ENCODE data around the gene DCN. TPM values are rescaled to one million over a fixed set of nuclear protein-coding genes. Genes with fewer than 3 reads are reported as not detected.

Gene DCN
- total RNA-seq, 1 experiment from 2014 or later, result 2.0 TPM

GRCh38 chr12:91123236-91123916 lies 59.2 kb downstream of the DCN start (continued):
- TF ChIP-seq, protein P1, sequence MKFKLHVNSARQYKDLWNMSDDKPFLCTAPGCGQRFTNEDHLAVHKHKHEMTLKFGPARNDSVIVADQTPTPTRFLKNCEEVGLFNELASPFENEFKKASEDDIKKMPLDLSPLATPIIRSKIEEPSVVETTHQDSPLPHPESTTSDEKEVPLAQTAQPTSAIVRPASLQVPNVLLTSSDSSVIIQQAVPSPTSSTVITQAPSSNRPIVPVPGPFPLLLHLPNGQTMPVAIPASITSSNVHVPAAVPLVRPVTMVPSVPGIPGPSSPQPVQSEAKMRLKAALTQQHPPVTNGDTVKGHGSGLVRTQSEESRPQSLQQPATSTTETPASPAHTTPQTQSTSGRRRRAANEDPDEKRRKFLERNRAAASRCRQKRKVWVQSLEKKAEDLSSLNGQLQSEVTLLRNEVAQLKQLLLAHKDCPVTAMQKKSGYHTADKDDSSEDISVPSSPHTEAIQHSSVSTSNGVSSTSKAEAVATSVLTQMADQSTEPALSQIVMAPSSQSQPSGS (CRISPR knock-in tag; IDR thresholded peaks at IDR 0.05; ENCODE audit: borderline replicate concordance, low read depth), result no peak
- TF ChIP-seq ZNF281 (CRISPR knock-in tag; IDR thresholded peaks at IDR 0.05) (no peak), E2F5 (CRISPR knock-in tag; IDR thresholded peaks at IDR 0.05) (no peak)

GRCh38 chr12:91120781-91121180 lies 61.8 kb downstream of the DCN start:
- H3K36me3 Mint-ChIP-seq, result no peaks in the 10 kb centered on the region
- H3K27me3 Mint-ChIP-seq (ENCODE audit: low read depth), result no peaks in the 10 kb centered on the region
- H3K27ac Mint-ChIP-seq, result no peak overlapping the region
- H3K9me3 Mint-ChIP-seq, result no peaks in the 10 kb centered on the region
- H3K4me3 Mint-ChIP-seq, result no peak overlapping the region
- DNase-seq (ENCODE audit: low spot score) (no peak), ATAC-seq (no peak)
- ChIA-PET POLR2A (no interaction called here), CTCF (no interaction called here)
- H3K4me1 Mint-ChIP-seq, result no peaks in the 10 kb centered on the region
- TF ChIP-seq CBFB (CRISPR knock-in tag; IDR thresholded peaks at IDR 0.05; ENCODE audit: low read depth), result no peak
- no peak for TF ChIP-seq IRF1 (CRISPR knock-in tag; IDR thresholded peaks at IDR 0.05)
- TF ChIP-seq CREB1 (CRISPR knock-in tag; IDR thresholded peaks at IDR 0.05), result no peak
- TF ChIP-seq NFATC4 (CRISPR knock-in tag; IDR thresholded peaks at IDR 0.05), result no peak
- no peak for TF ChIP-seq FOXK1 (CRISPR knock-in tag; IDR thresholded peaks at IDR 0.05)
- TF ChIP-seq, protein P2, sequence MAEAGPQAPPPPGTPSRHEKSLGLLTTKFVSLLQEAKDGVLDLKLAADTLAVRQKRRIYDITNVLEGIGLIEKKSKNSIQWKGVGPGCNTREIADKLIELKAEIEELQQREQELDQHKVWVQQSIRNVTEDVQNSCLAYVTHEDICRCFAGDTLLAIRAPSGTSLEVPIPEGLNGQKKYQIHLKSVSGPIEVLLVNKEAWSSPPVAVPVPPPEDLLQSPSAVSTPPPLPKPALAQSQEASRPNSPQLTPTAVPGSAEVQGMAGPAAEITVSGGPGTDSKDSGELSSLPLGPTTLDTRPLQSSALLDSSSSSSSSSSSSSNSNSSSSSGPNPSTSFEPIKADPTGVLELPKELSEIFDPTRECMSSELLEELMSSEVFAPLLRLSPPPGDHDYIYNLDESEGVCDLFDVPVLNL (CRISPR knock-in tag; IDR thresholded peaks at IDR 0.05; ENCODE audit: borderline replicate concordance, low read depth), result no peak
- TF ChIP-seq ZNF232 (CRISPR knock-in tag; IDR thresholded peaks at IDR 0.05), result no peak
- no peak for TF ChIP-seq CTCF (IDR thresholded peaks at IDR 0.05)
- TF ChIP-seq NFE2L1 (CRISPR knock-in tag; IDR thresholded peaks at IDR 0.05), result no peak
- TF ChIP-seq ZNF512 (CRISPR knock-in tag; IDR thresholded peaks at IDR 0.05; ENCODE audit: borderline replicate concordance), result no peak
- no peak for TF ChIP-seq HMGXB4 (CRISPR knock-in tag; IDR thresholded peaks at IDR 0.05)
- TF ChIP-seq KAT7 (CRISPR knock-in tag; IDR thresholded peaks at IDR 0.05; ENCODE audit: borderline replicate concordance), result no peak
- TF ChIP-seq, protein P3, sequence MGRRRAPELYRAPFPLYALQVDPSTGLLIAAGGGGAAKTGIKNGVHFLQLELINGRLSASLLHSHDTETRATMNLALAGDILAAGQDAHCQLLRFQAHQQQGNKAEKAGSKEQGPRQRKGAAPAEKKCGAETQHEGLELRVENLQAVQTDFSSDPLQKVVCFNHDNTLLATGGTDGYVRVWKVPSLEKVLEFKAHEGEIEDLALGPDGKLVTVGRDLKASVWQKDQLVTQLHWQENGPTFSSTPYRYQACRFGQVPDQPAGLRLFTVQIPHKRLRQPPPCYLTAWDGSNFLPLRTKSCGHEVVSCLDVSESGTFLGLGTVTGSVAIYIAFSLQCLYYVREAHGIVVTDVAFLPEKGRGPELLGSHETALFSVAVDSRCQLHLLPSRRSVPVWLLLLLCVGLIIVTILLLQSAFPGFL (CRISPR knock-in tag; IDR thresholded peaks at IDR 0.05; ENCODE audit: borderline replicate concordance), result no peak
- TF ChIP-seq FOXP4 (CRISPR knock-in tag; IDR thresholded peaks at IDR 0.05), result no peak
- TF ChIP-seq GTF2I (CRISPR knock-in tag; conservative IDR thresholded peaks at IDR 0.05), result no peak
- TF ChIP-seq ESRRA (CRISPR knock-in tag; IDR thresholded peaks at IDR 0.05; ENCODE audit: borderline replicate concordance), result no peak

Data from WTC11 (cell line).